Uterus (tissue), 4 donors: ENCODE results near the gene TSPAN9. TPM values are rescaled to one million over a fixed set of nuclear protein-coding genes. Genes with fewer than 3 reads are reported as not detected.

Source experiments
- DNase-seq, 2 donors: peaks; one replicate each; pipeline ENCODE4 v3.0.0-alpha.2; 2019 to 2020
- H3K27ac ChIP-seq, 2 donors: fragments of 200-600 bp; sonication (generic); 1 replicate in 1 of 2; 2 replicates in 1 of 2; pipeline ENCODE4 v1.5.1; 2016 to 2018
- H3K27me3 ChIP-seq, 2 donors: fragments of 200-600 bp; sonication (generic); one replicate each; pipeline ENCODE4 v1.5.1; 2018 to 2019; ENCODE audit warnings: control low read depth in 1 of 2
- H3K36me3 ChIP-seq, 2 donors: fragments of 200-600 bp; sonication (generic); one replicate each; pipeline ENCODE4 v1.5.1; 2019; ENCODE audit warnings: control low read depth in 1 of 2
- H3K4me1 ChIP-seq, 2 donors: fragments of 200-600 bp; sonication (generic); one replicate each; pipeline ENCODE4 v1.5.1; 2018 to 2019; ENCODE audit warnings: control low read depth in 1 of 2
- H3K4me3 ChIP-seq, 2 donors: fragments of 200-600 bp; sonication (generic); 1 replicate in 1 of 2; 2 replicates in 1 of 2; pipeline ENCODE4 v1.5.1; 2018 to 2019; ENCODE audit warnings: mild to moderate bottlenecking in 1 of 2
- H3K9me3 ChIP-seq, 2 donors: fragments of 200-600 bp; sonication (generic); one replicate each; pipeline ENCODE4 v1.5.1; 2019; ENCODE audit warnings: control low read depth in 1 of 2
- POLR2A ChIP-seq, 2 donors: fragments of 450-650 bp; IDR thresholded peaks; one replicate each; pipeline ENCODE4 v1.6.1; 2016; ENCODE audit warnings: antibody characterized with exemption in 2 of 2, mild to moderate bottlenecking in 1 of 2, moderate library complexity in 1 of 2
- intact Hi-C: fragments of 100-400 bp; cut with DNase I; formaldehyde crosslinking; loops from one replicate; pipeline ENCODE4 v1.15.1; 2023; ENCODE audit warnings: low total_unique reads
- total RNA-seq, 4 donors: library from RNA; depleted of rRNA in 3 of 4; stranded (reverse); fragments of >200 nt in 3 of 4; gene quantifications; one replicate each; pipeline versions ENCODE4 v1.1.0 to v1.2.4, GENCODE V29; 2014 to 2023
- TF ChIP-seq, protein P1 (sequence below), 4 experiments: fragments of 200-600 bp in 2 of 4; fragments of 450-650 bp in 2 of 4; sonication (generic) in 2 of 4; IDR thresholded peaks; one replicate each; pipeline ENCODE4 v1.5.1; 2016 to 2019; ENCODE audit warnings: antibody characterized with exemption in 4 of 4, mild to moderate bottlenecking in 2 of 4, moderate library complexity in 1 of 4
- donor health status: DM: yes; HTN: yes; CAD: no.

TSPAN9 gene
- total RNA-seq, 4 donors from 2014 or later, result 47.9 to 106 (median 65.1) TPM

DNA sequence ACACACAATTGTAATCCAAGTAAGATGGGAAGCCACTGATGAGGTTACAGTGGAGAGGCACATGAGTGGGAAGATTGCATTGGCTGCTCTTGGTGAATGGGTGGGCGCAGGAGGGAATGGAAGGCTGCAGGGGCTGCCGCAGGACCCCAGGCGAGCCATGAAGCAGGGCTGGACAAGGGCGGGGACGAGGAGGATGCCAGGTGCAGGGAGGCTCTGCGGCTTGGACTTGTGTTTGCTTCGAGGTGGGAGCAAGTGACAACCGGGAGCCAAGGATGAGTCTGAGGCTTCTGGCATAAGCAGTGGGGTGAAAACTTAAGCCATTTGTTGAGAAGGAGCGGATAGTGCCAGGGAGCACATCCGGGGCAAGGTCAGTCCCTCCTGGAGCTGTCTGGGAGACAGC is 115.0 kb downstream of the TSPAN9 start:
- no peak overlapping the region for H3K27ac ChIP-seq
- H3K9me3 ChIP-seq, result no peaks in the 10 kb centered on the region
- no peak for DNase-seq
- no peak for TF ChIP-seq POLR2A (IDR thresholded peaks at IDR 0.05)
- TF ChIP-seq, protein P1, sequence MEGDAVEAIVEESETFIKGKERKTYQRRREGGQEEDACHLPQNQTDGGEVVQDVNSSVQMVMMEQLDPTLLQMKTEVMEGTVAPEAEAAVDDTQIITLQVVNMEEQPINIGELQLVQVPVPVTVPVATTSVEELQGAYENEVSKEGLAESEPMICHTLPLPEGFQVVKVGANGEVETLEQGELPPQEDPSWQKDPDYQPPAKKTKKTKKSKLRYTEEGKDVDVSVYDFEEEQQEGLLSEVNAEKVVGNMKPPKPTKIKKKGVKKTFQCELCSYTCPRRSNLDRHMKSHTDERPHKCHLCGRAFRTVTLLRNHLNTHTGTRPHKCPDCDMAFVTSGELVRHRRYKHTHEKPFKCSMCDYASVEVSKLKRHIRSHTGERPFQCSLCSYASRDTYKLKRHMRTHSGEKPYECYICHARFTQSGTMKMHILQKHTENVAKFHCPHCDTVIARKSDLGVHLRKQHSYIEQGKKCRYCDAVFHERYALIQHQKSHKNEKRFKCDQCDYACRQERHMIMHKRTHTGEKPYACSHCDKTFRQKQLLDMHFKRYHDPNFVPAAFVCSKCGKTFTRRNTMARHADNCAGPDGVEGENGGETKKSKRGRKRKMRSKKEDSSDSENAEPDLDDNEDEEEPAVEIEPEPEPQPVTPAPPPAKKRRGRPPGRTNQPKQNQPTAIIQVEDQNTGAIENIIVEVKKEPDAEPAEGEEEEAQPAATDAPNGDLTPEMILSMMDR (IDR thresholded peaks at IDR 0.05), result no peak
- H3K4me1 ChIP-seq, result no peaks in the 10 kb centered on the region
- intact Hi-C loops, result no loop called here
- H3K36me3 ChIP-seq, result no peaks in the 10 kb centered on the region
- H3K27me3 ChIP-seq, result no peaks in the 10 kb centered on the region
- H3K4me3 ChIP-seq, result no peak overlapping the region

DNA sequence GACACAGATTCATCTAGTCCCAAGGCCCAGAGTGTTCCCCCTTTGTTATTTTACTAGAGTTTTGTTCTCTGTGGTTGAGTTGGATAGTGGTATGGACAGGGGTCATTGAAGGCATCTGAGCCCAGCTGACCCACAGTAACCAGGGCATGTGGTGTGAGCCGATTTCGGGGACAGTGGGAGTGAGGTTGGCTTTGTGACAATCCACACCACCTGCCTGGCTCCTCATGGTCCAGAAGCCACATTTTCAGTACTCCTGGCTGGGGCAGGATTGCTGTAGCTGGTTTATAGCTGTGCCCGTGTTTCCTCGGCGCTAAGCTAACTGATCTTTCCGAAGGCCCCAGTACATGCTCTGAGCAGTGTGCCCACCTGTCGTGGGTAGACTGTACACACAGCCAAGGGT is 116.0 kb downstream of the TSPAN9 start:
- intact Hi-C loops, result no loop called here
- no peak for DNase-seq
- no peaks in the 10 kb centered on the region for H3K36me3 ChIP-seq
- no peak overlapping the region for H3K4me3 ChIP-seq
- H3K4me1 ChIP-seq, result no peaks in the 10 kb centered on the region
- TF ChIP-seq, protein P1 (IDR thresholded peaks at IDR 0.05), result no peak
- no peak for TF ChIP-seq POLR2A (IDR thresholded peaks at IDR 0.05)
- no peaks in the 10 kb centered on the region for H3K27me3 ChIP-seq
- no peak overlapping the region for H3K27ac ChIP-seq
- no peaks in the 10 kb centered on the region for H3K9me3 ChIP-seq

GRCh38 chr12:3193755-3194154 is 116.6 kb downstream of the TSPAN9 start:
- no peak overlapping the region for H3K27ac ChIP-seq
- H3K4me1 ChIP-seq, result no peaks in the 10 kb centered on the region
- H3K9me3 ChIP-seq, result no peaks in the 10 kb centered on the region
- TF ChIP-seq, protein P1 (IDR thresholded peaks at IDR 0.05), result no peak
- TF ChIP-seq POLR2A (IDR thresholded peaks at IDR 0.05), result no peak
- H3K36me3 ChIP-seq, result no peaks in the 10 kb centered on the region
- intact Hi-C loops, result no loop called here
- H3K4me3 ChIP-seq, result no peak overlapping the region
- no peaks in the 10 kb centered on the region for H3K27me3 ChIP-seq
- no peak for DNase-seq

GRCh38 chr12:3195337-3195736 is 118.2 kb downstream of the TSPAN9 start:
- intact Hi-C loops, result no loop called here
- no peak for TF ChIP-seq POLR2A (IDR thresholded peaks at IDR 0.05)
- TF ChIP-seq, protein P1 (IDR thresholded peaks at IDR 0.05), result no peak
- no peak for DNase-seq
- Histone ChIP-seq H3K4me1 (peaks cover 0 to 9% of the 10 kb centered on the region in 2 donors), H3K27me3 (no peaks in the 10 kb centered on the region), H3K27ac (no peak overlapping the region), H3K9me3 (no peaks in the 10 kb centered on the region), H3K4me3 (no peak overlapping the region), H3K36me3 (no peaks in the 10 kb centered on the region)

DNA sequence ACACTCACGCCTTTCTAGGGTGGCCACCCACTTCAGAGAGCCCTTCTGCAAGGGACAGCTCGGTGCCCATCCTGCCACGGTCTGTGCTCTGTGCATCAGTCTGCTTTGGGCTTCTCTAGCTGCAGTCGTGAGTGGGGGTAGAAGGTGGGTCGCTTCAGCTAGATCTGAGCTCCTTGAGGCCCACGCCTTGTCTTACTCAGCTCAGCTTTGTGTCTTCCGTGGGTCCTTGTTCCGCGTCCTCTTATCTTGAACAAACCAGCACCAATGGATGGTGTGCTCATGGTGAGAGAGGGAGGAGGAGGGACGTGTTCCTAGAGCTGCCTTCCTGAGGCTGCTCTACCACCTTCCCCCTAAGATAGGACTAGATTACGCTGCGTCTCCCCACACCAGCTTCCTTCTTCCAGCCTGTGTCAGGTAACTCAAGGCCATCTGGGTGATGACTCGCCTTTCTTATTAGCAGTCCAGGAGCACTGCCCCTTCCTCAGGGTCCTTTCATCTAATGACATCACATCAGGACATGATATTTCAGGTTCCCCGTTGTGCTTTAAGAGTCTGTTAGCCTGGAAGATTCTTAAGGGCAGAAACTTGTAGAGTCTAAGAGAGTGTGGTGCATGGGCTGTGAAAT is 118.8 kb downstream of the TSPAN9 start:
- Histone ChIP-seq H3K27me3 (no peaks in the 10 kb centered on the region), H3K36me3 (no peaks in the 10 kb centered on the region), H3K4me3 (no peak overlapping the region), H3K27ac (no peak overlapping the region), H3K9me3 (no peaks in the 10 kb centered on the region), H3K4me1 (peaks cover 0 to 9% of the 10 kb centered on the region in 2 donors)
- TF ChIP-seq, protein P1 (IDR thresholded peaks at IDR 0.05), result no peak
- no peak for TF ChIP-seq POLR2A (IDR thresholded peaks at IDR 0.05)
- DNase-seq, result no peak
- intact Hi-C loops, result no loop called here
